Panc1 (cell line): Measurements from ENCODE around the gene LRRC1. TPM values are rescaled to one million over a fixed set of nuclear protein-coding genes. Genes with fewer than 3 reads are reported as not detected.

Experiments used
- ATAC-seq: fragments of 200-7000 bp; cut with Tn5 transposase; 2 replicates; pipeline ENCODE4 v1.9.1; 2020; ENCODE audit warnings: mild to moderate bottlenecking, moderate library complexity
- BruUV-seq: library from RNA; stranded (reverse); fragments of 400-500 nt; replicated peaks from 2 replicates; lab custom pipeline; 2021; lab: Mats Ljungman, UMichigan
- CTCF ChIA-PET: fragments of 300-600 bp; sonication (Branson Sonifier 250); formaldehyde crosslinking; loops from one replicate; lab custom pipeline; 2022; ENCODE audit warnings: antibody characterized with exemption; lab: Charles Lee
- POLR2A ChIA-PET: fragments of 300-600 bp; sonication (Branson Sonifier 250); formaldehyde crosslinking; loops from one replicate; lab custom pipeline; 2022; ENCODE audit warnings: antibody characterized with exemption; lab: Charles Lee
- DNase-seq: peaks from one replicate; pipeline ENCODE4 v3.0.0-alpha.2; 2010; ENCODE audit warnings: low read depth, low spot score
- H3K27ac ChIP-seq: 2 replicates; pipeline ENCODE4 v1.5.1; 2011; ENCODE audit warnings: mild to moderate bottlenecking, low read length, inconsistent platforms
- H3K27me3 ChIP-seq: fragments of 200-500 bp; sonication (Bioruptor generic); 2 replicates; pipeline ENCODE4 v1.6.0; 2014; ENCODE audit warnings: low read length, inconsistent platforms; ENCODE audit not compliant: control insufficient read depth, insufficient read depth
- H3K36me3 ChIP-seq: fragments of 200-500 bp; sonication (Bioruptor generic); 2 replicates; pipeline ENCODE4 v1.5.1; 2014; ENCODE audit warnings: inconsistent platforms, mild to moderate bottlenecking, low read length, moderate library complexity; ENCODE audit not compliant: control insufficient read depth, insufficient read depth
- H3K4me1 ChIP-seq: 2 replicates; pipeline ENCODE4 v1.5.1; 2011; ENCODE audit warnings: inconsistent platforms, mild to moderate bottlenecking, low read length, moderate library complexity; ENCODE audit not compliant: control insufficient read depth, insufficient read depth
- H3K4me3 ChIP-seq, 2 experiments: 2 replicates each; pipeline ENCODE4 v1.5.1; 2011 to 2012; ENCODE audit warnings: low read depth in 2 of 2, low read length in 2 of 2, mild to moderate bottlenecking in 2 of 2, inconsistent platforms in 1 of 2, moderate library complexity in 1 of 2
- H3K9me3 ChIP-seq: fragments of 200-500 bp; sonication (Bioruptor generic); 2 replicates; pipeline ENCODE4 v1.5.1; 2014; ENCODE audit warnings: low read depth, mild to moderate bottlenecking, inconsistent platforms, low read length, moderate library complexity; ENCODE audit not compliant: control insufficient read depth, insufficient read depth
- CTCF ChIP-seq: fragments of 450-650 bp; IDR thresholded peaks from 2 replicates; pipeline ENCODE4 v1.5.1; 2017; ENCODE audit warnings: mild to moderate bottlenecking
- POLR2AphosphoS5 ChIP-seq: IDR thresholded peaks from 2 replicates; pipeline ENCODE4 v1.6.1; 2012; ENCODE audit warnings: mild to moderate bottlenecking, low read depth, low read length, moderate library complexity
- REST ChIP-seq, 2 experiments: IDR thresholded peaks; 2 replicates each; pipeline ENCODE4 v1.6.1; 2011 to 2012; ENCODE audit warnings: low read depth in 2 of 2, control low read depth in 1 of 2, low read length in 1 of 2, mild to moderate bottlenecking in 1 of 2, moderate library complexity in 1 of 2; ENCODE audit not compliant: insufficient read depth in 1 of 2
- SIN3A ChIP-seq: IDR thresholded peaks from 2 replicates; pipeline ENCODE4 v1.6.1; 2012; ENCODE audit warnings: low read depth, mild to moderate bottlenecking, low read length, moderate library complexity, borderline replicate concordance; ENCODE audit not compliant: insufficient read depth
- TCF7L2 ChIP-seq: IDR thresholded peaks from 2 replicates; pipeline ENCODE4 v1.6.1; 2011; ENCODE audit warnings: mild to moderate bottlenecking, low read depth, low read length, inconsistent platforms
- in situ Hi-C: cut with HindIII; loops from 2 replicates; pipeline ENCODE4 v1.10.0; 2016; ENCODE audit warnings: low sequenced_read_pairs, low pct_unique_long_range_greater_than_20kb
- intact Hi-C: fragments of 100-400 bp; cut with micrococcal nuclease; formaldehyde crosslinking; loops from one replicate; pipeline ENCODE4 v1.10.0; 2022; ENCODE audit not compliant: unreplicated experiment
- total RNA-seq: library from RNA; stranded (reverse); gene quantifications from one replicate; pipeline ENCODE4 v1.2.1, GENCODE V29; 2021; ENCODE audit not compliant: unreplicated experiment

LRRC1 gene
- total RNA-seq, 1 experiment from 2014 or later: 13.8 TPM

- ATAC-seq (no peak), DNase-seq (no peak)
- Histone ChIP-seq H3K36me3 (no peaks in the 10 kb centered on the region), H3K27ac (no peak overlapping the region), H3K4me1 (no peaks in the 10 kb centered on the region), H3K27me3 (no peaks in the 10 kb centered on the region), H3K9me3 (no peaks in the 10 kb centered on the region), H3K4me3 (no peak overlapping the region)
- TF ChIP-seq SIN3A (no peak), POLR2AphosphoS5 (no peak), TCF7L2 (no peak), REST (IDR thresholded peaks at IDR 0.05; ENCODE audit: insufficient read depth in 1 of 2, low read depth in 2 of 2, low read length in 1 of 2) (no peak), CTCF (no peak)
- in situ Hi-C loops: no loop called here
- CTCF ChIA-PET: no interaction called here
- POLR2A ChIA-PET: no interaction called here
- intact Hi-C loops: no loop called here
- no TSS peak for BruUV-seq
Observed at GRCh38 chr6:53858196-53858595, 63.4 kb downstream of the LRRC1 start.

- POLR2A ChIA-PET: no interaction called here
- Histone ChIP-seq H3K9me3 (no peaks in the 10 kb centered on the region), H3K4me3 (no peak overlapping the region), H3K4me1 (no peaks in the 10 kb centered on the region), H3K27me3 (no peaks in the 10 kb centered on the region), H3K27ac (no peak overlapping the region), H3K36me3 (no peaks in the 10 kb centered on the region)
- intact Hi-C loops: no loop called here
- no TSS peak for BruUV-seq
- no peak for TF ChIP-seq CTCF
- TF ChIP-seq TCF7L2: no peak
- no peak for TF ChIP-seq REST (IDR thresholded peaks at IDR 0.05; ENCODE audit: insufficient read depth in 1 of 2, low read depth in 2 of 2, low read length in 1 of 2)
- no peak for TF ChIP-seq SIN3A
- TF ChIP-seq POLR2AphosphoS5: no peak
- in situ Hi-C loops: no loop called here
- DNase-seq: no peak
- CTCF ChIA-PET: no interaction called here
- ATAC-seq: no peak
Observed at GRCh38 chr6:53858913-53859312, 64.1 kb downstream of the LRRC1 start.
